Activated T-cell treated with anti-CD3 and anti-CD28 coated beads, Interleukin-2, amount 50 U/mL, for 72 hours (primary cell): ENCODE measurements around the gene SRSF3. TPM values are rescaled to one million over a fixed set of nuclear protein-coding genes. Genes with fewer than 3 reads are reported as not detected.
"Not testable (repeated sequence)": the region's sequence is repeated elsewhere in the genome, so short reads cannot be mapped to it uniquely, and the experiment has no call there.

ENCODE experiments used
- ATAC-seq, 2 donors: fragments of 150-1000 bp; cut with Tn5 transposase; replicated peaks in 1 of 2; 2 replicates each; pipeline ENCODE4 v1.10.0; 2021; ENCODE audit warnings: moderate library complexity in 2 of 2, mild to moderate bottlenecking in 1 of 2
- DNase-seq, 2 donors: peaks; one replicate each; pipeline ENCODE4 v3.0.0; 2021 to 2022; ENCODE audit warnings: mixed read lengths in 1 of 2
- H3K27ac Mint-ChIP-seq: one replicate; pipeline ENCODE4 v1.8.0; 2022; ENCODE audit warnings: mild to moderate bottlenecking, moderate library complexity, mixed read lengths
- H3K27me3 Mint-ChIP-seq: one replicate; pipeline ENCODE4 v1.8.0; 2022; ENCODE audit warnings: low read depth, mixed read lengths
- H3K36me3 Mint-ChIP-seq, 2 donors: one replicate each; pipeline ENCODE4 v1.8.0; 2022; ENCODE audit warnings: mixed read lengths in 2 of 2, mild to moderate bottlenecking in 1 of 2; ENCODE audit not compliant: insufficient read depth in 2 of 2
- H3K4me1 Mint-ChIP-seq: one replicate; pipeline ENCODE4 v1.8.0; 2022; ENCODE audit warnings: low read depth, mixed read lengths
- H3K4me3 Mint-ChIP-seq, 2 donors: one replicate each; pipeline ENCODE4 v1.8.0; 2022; ENCODE audit warnings: mild to moderate bottlenecking in 2 of 2, mixed read lengths in 2 of 2, moderate library complexity in 2 of 2
- H3K9me3 Mint-ChIP-seq, 2 donors: one replicate each; pipeline ENCODE4 v1.8.0; 2022; ENCODE audit warnings: mixed read lengths in 2 of 2
- total RNA-seq, 2 donors: library from RNA; stranded (reverse); gene quantifications; one replicate each; pipeline ENCODE4 v1.2.3, GENCODE V29; 2022

Gene SRSF3
- total RNA-seq, 2 donors from 2014 or later: 409 to 541 TPM

DNA sequence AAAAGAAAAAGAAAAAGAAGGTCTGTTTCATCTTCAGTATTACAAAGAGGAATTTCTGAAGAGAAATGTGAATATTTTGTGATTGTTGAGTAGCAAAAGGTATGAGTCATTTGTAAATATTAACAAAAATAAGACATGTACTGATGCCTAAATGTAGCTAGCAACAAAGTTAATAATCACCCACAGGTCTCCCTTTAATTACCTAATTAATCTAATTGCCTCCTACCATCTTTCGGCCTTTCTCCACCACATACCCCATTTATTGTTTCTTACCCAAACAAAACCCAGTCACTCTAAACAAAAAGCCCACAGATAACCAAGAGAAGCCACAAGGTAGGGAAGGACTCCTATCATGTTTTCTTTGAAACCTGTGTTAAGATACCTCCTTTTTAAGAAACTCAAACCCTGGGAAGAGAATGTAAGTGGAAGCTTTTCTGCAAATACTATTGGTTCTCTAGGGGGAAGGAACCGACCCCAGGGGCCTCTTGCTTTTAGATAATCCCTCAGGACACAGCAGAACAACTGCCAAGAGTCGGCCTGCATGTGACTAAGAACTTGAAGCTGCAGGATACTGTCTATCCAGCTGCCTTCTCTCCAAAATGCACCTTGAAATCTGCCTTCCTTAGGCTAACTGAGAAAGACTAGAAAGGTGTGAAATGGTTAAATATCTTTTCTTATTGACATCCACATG lies 30.8 kb upstream of the SRSF3 start:
- Mint-ChIP-seq H3K36me3 (no peaks in the 10 kb centered on the region), H3K4me3 (no peak overlapping the region), H3K9me3 (no peaks in the 10 kb centered on the region), H3K4me1 (no peaks in the 10 kb centered on the region), H3K27me3 (no peaks in the 10 kb centered on the region), H3K27ac (no peak overlapping the region)
- no peak for DNase-seq
- ATAC-seq: no peak

- no peaks in the 10 kb centered on the region for H3K4me1 Mint-ChIP-seq
- H3K4me3 Mint-ChIP-seq: no peak overlapping the region
- DNase-seq (no peak), ATAC-seq (no peak)
- H3K27ac Mint-ChIP-seq: peak overlapping the region; percentile 16
- no peaks in the 10 kb centered on the region for H3K9me3 Mint-ChIP-seq
- H3K27me3 Mint-ChIP-seq: no peaks in the 10 kb centered on the region
- H3K36me3 Mint-ChIP-seq: no peaks in the 10 kb centered on the region
Observed at GRCh38 chr6:36563928-36564284, 30.3 kb upstream of the SRSF3 start.

DNA sequence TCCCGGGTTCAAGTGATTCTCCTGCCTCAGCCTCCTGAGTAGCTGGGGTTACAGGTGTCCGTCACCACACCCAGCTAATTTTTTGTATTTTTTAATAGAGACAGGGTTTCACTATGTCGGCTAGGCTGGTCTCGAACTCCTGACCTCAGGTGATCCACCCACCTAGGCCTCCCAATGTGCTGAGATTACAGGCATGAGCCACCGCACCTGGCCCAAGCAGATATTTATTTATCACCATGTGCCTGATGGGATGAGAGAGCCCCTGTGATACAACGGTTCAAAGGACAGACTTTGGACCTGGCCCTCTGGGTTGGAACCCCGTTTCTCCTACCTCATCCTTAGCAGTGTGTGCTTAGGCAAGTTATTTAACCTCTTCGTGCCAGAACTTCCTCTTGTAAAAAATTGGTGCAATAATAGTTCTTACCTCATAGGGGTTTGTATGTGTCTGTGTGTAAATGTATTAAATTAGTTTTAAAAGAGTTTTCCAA lies 27.7 kb upstream of the SRSF3 start:
- no peak for ATAC-seq
- H3K27ac Mint-ChIP-seq: no peak overlapping the region
- no peaks in the 10 kb centered on the region for H3K9me3 Mint-ChIP-seq
- no peak overlapping the region for H3K4me3 Mint-ChIP-seq
- H3K27me3 Mint-ChIP-seq: no peaks in the 10 kb centered on the region
- no peaks in the 10 kb centered on the region for H3K4me1 Mint-ChIP-seq
- no peak for DNase-seq
- no peaks in the 10 kb centered on the region for H3K36me3 Mint-ChIP-seq

- peak overlapping the region; percentile 50 for H3K27ac Mint-ChIP-seq
- DNase-seq (no peak), ATAC-seq (peak in 1 of 2 donors; percentile 41)
- no peaks in the 10 kb centered on the region for H3K27me3 Mint-ChIP-seq
- no peak overlapping the region for H3K4me3 Mint-ChIP-seq
- H3K36me3 Mint-ChIP-seq: no peaks in the 10 kb centered on the region
- no peaks in the 10 kb centered on the region for H3K4me1 Mint-ChIP-seq
- H3K9me3 Mint-ChIP-seq: no peaks in the 10 kb centered on the region
Observed at GRCh38 chr6:36570264-36570663, 23.9 kb upstream of the SRSF3 start.

- H3K27ac Mint-ChIP-seq: no peak overlapping the region
- H3K9me3 Mint-ChIP-seq: no peaks in the 10 kb centered on the region
- DNase-seq: no peak
- no peaks in the 10 kb centered on the region for H3K36me3 Mint-ChIP-seq
- ATAC-seq: no peak
- H3K4me1 Mint-ChIP-seq: no peaks in the 10 kb centered on the region
- H3K4me3 Mint-ChIP-seq: no peak overlapping the region
- no peaks in the 10 kb centered on the region for H3K27me3 Mint-ChIP-seq
Observed at GRCh38 chr6:36571122-36572043, 22.8 kb upstream of the SRSF3 start.

- not testable (repeated sequence) for H3K27me3 Mint-ChIP-seq, H3K27ac Mint-ChIP-seq, H3K4me3 Mint-ChIP-seq, H3K9me3 Mint-ChIP-seq, DNase-seq, H3K36me3 Mint-ChIP-seq, ATAC-seq, H3K4me1 Mint-ChIP-seq
Observed at GRCh38 chr6:36572353-36573311, 21.5 kb upstream of the SRSF3 start.

DNA sequence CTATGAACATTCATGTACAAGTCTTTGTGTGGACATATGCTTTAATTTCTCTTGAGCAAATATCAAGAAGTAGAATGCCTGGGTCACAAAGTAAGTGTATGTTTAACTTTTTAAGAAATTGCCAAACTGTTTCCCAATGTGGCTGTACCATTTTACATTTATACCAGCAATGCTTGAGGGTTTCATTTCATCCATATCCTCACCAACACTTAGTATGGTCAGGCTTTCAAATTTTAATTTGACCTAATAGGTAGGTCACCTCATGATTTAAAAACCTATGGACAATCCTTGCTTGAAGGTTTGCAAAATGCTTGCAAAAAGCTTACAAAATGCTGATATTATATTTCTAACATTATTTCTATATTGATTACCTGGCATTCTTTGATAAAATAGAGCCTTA lies 19.5 kb upstream of the SRSF3 start:
- ATAC-seq: no peak

DNA sequence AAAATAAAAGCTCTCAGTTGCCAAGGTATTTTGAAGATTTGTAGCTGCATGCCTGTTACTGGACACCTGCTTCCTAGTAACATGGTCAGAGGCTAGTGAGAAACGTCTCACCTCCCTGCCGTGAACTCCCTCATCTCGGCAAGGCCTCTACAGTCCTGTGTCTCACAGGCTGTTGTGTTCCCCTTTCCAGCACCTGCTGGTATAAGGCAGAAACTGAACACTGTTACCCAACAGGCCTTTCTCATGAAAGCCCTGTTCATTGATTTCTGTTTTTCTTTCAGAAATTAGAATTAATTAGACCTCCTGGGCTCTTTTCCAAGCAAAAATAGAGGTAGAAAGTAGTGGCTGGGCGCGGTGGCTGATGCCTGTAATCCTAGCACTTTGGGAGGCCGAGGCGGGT lies 17.6 kb upstream of the SRSF3 start:
- H3K9me3 Mint-ChIP-seq: no peaks in the 10 kb centered on the region
- no peak for ATAC-seq

More for the DNA sequence above, 19.5 kb upstream of the SRSF3 start:
- DNase-seq: no peak
- Mint-ChIP-seq H3K27ac (no peak overlapping the region), H3K4me1 (peaks cover 2% of the 10 kb centered on the region), H3K4me3 (no peak overlapping the region), H3K9me3 (no peaks in the 10 kb centered on the region), H3K27me3 (no peaks in the 10 kb centered on the region), H3K36me3 (no peaks in the 10 kb centered on the region)

DNA sequence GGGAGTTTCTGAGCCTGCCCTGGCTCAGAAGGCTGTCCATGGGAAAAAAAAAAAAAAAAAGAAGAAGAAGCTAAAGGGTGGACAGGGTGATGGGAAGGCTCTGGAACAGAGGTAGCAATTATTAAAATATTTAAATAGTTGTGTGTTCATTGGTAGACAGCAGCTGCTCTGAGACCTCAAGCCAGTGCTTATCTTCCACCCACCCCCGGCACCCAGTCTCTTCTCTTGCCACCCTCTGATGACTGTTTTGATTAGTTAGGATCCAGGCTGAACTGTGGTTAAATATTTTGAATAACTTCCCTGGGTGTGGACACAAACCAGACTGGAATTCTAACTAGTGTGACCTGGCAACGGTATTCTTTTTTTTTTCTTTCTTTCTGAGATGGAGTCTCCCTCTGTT lies 16.9 kb upstream of the SRSF3 start:
- Mint-ChIP-seq H3K27me3 (no peaks in the 10 kb centered on the region), H3K36me3 (no peaks in the 10 kb centered on the region), H3K27ac (no peak overlapping the region), H3K4me3 (no peak overlapping the region), H3K4me1 (peaks cover 5% of the 10 kb centered on the region), H3K9me3 (no peaks in the 10 kb centered on the region)
- DNase-seq: no peak
- ATAC-seq: no peak

More for the DNA sequence above, 17.6 kb upstream of the SRSF3 start:
- DNase-seq: no peak
- Mint-ChIP-seq H3K27ac (no peak overlapping the region), H3K4me1 (peaks cover 5% of the 10 kb centered on the region), H3K27me3 (no peaks in the 10 kb centered on the region), H3K4me3 (no peak overlapping the region), H3K36me3 (no peaks in the 10 kb centered on the region)

DNA sequence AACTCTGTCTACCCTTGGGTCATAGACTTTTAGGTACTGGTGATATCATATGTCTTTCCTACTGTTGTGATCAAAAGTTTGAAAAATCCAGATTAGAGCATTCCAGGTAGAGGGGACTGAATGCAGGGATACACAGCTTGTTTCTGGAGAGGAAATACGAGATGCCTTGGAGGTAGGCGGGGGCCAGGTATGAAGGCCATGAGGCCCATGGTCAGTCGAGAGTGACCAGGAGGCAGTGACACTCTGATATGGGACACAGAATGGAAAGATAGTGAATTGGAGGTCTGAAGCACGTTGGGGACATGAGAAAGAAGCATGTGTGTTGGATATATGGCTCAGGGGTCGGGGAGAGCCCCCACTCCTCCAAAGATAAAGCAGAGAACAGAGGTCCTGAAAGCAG lies 16.1 kb upstream of the SRSF3 start:
- ATAC-seq (no peak), DNase-seq (no peak)
- Mint-ChIP-seq H3K36me3 (no peaks in the 10 kb centered on the region), H3K9me3 (no peaks in the 10 kb centered on the region), H3K27me3 (no peaks in the 10 kb centered on the region), H3K27ac (no peak overlapping the region), H3K4me3 (no peak overlapping the region), H3K4me1 (peaks cover 5% of the 10 kb centered on the region)

GRCh38 chr6:36578431-36578830 lies 15.7 kb upstream of the SRSF3 start:
- no peak overlapping the region for H3K27ac Mint-ChIP-seq
- no peak for ATAC-seq

DNA sequence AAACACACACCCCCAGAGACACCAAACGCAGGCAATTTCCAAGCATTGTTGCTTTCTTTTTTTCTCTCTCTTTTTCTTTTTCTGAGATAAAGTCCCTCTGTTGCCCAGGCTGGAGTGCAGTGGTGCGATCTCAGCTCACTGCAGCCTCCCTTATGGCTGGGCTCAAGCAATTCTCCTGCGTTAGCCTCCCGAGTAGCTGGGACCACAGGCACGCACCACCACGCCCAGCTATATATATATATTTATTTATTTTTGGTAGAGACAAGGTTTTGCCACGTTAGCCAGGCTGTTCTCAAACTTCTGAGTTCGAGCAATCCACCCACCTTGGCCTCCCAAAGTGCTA lies 14.0 kb upstream of the SRSF3 start:
- H3K27ac Mint-ChIP-seq: no peak overlapping the region
- ATAC-seq (no peak), DNase-seq (no peak)
- H3K27me3 Mint-ChIP-seq: no peaks in the 10 kb centered on the region
- peaks cover 5% of the 10 kb centered on the region for H3K4me1 Mint-ChIP-seq
- no peak overlapping the region for H3K4me3 Mint-ChIP-seq
- no peaks in the 10 kb centered on the region for H3K9me3 Mint-ChIP-seq
- H3K36me3 Mint-ChIP-seq: no peaks in the 10 kb centered on the region

More at GRCh38 chr6:36578431-36578830, 15.7 kb upstream of the SRSF3 start:
- Mint-ChIP-seq H3K9me3 (no peaks in the 10 kb centered on the region), H3K4me1 (peaks cover 5% of the 10 kb centered on the region), H3K36me3 (no peaks in the 10 kb centered on the region), H3K27me3 (no peaks in the 10 kb centered on the region), H3K4me3 (no peak overlapping the region)
- no peak for DNase-seq

DNA sequence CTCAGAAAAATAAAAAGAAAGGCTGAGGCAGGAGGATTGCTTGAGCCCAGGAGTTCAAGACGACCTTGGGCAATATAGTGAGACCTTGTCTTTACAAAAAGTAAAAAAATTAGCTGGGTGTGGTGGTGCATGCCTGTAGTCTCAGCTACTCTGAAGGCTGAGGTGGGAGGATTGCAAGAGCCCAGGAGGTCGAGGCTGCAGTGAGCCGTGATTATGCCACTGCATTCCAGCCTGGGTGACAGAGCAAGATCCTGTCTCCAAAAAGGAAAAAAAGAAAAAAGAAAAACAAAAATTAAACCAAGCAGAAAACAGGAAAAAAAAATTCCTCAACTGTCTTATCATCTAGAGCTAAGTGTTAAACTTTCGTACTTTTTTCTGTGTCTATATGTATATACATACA lies 12.4 kb upstream of the SRSF3 start:
- DNase-seq (no peak), ATAC-seq (no peak)
- no peaks in the 10 kb centered on the region for H3K27me3 Mint-ChIP-seq
- H3K36me3 Mint-ChIP-seq: no peaks in the 10 kb centered on the region
- H3K4me1 Mint-ChIP-seq: peaks cover 5% of the 10 kb centered on the region
- H3K4me3 Mint-ChIP-seq: no peak overlapping the region
- no peak overlapping the region for H3K27ac Mint-ChIP-seq
- H3K9me3 Mint-ChIP-seq: no peaks in the 10 kb centered on the region
